ENCODE data around the gene ARHGAP31. TPM values are rescaled to one million over a fixed set of nuclear protein-coding genes. Genes with fewer than 3 reads are reported as not detected.

ARHGAP31 gene
- polyA plus RNA-seq, 1 donor from 2014 or later: not detected

DNA sequence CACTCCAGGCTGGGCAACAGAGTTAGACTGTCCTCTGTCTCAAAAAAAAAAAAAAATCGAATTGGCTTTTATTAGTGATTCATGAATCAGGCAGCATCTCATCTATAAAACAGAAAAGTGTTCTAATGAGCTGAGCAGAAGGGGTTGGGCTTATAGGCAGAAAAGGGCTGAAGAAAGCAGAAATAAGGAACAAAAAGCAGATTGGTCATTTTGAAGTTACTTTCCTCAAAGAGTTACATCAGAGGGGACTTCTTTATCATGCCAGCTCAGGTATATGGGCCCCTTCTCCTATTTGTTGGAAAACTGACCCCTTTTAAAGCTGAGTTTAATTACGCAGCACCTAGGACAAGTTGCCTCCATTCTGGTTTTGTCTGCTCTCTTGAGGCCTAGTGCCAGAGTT, 173.9 kb downstream of the ARHGAP31 start:
- Histone ChIP-seq H3K27me3 (ENCODE audit: insufficient read depth, low read depth, low read length) (no peaks in the 10 kb centered on the region), H4K20me1 (ENCODE audit: insufficient read depth) (no peaks in the 10 kb centered on the region), H3K9me3 (ENCODE audit: low read length) (no peaks in the 10 kb centered on the region), H3K27ac (ENCODE audit: low read length) (no peak overlapping the region), H3K36me3 (ENCODE audit: insufficient read depth, low read length) (no peaks in the 10 kb centered on the region), H3K9ac (ENCODE audit: low read length) (no peak overlapping the region), H3K4me3 (ENCODE audit: low read length) (peak overlapping the region; percentile 93), H3F3A (ENCODE audit: insufficient read depth, low read length, poor library complexity, severe bottlenecking) (no peaks in the 10 kb centered on the region), H3K9me2 (ENCODE audit: insufficient read depth, low read length) (no peaks in the 10 kb centered on the region), H2AFZ (ENCODE audit: low read depth, low read length) (peak overlapping the region; percentile 97), H3K4me2 (ENCODE audit: low read length) (peak overlapping the region; percentile 77), H3K79me2 (replicated peaks; ENCODE audit: insufficient read depth, low read length) (peaks cover 2% of the 10 kb centered on the region)
- TF ChIP-seq TAF1 (IDR thresholded peaks at IDR 0.05; ENCODE audit: low read depth) (no peak), EZH2 (IDR thresholded peaks at IDR 0.05; ENCODE audit: borderline replicate concordance, insufficient read depth, low read length, poor library complexity, severe bottlenecking) (no peak), MXI1 (conservative IDR thresholded peaks at IDR 0.05; ENCODE audit: poor library complexity, severe bottlenecking) (no peak), EP300 (conservative IDR thresholded peaks at IDR 0.05; ENCODE audit: poor library complexity, severe bottlenecking) (no peak), RAD21 (conservative IDR thresholded peaks at IDR 0.05) (no peak), SMC3 (conservative IDR thresholded peaks at IDR 0.05; ENCODE audit: poor library complexity) (no peak), POLR2AphosphoS5 (IDR thresholded peaks at IDR 0.05) (no peak)
- TF ChIP-seq, protein P1, sequence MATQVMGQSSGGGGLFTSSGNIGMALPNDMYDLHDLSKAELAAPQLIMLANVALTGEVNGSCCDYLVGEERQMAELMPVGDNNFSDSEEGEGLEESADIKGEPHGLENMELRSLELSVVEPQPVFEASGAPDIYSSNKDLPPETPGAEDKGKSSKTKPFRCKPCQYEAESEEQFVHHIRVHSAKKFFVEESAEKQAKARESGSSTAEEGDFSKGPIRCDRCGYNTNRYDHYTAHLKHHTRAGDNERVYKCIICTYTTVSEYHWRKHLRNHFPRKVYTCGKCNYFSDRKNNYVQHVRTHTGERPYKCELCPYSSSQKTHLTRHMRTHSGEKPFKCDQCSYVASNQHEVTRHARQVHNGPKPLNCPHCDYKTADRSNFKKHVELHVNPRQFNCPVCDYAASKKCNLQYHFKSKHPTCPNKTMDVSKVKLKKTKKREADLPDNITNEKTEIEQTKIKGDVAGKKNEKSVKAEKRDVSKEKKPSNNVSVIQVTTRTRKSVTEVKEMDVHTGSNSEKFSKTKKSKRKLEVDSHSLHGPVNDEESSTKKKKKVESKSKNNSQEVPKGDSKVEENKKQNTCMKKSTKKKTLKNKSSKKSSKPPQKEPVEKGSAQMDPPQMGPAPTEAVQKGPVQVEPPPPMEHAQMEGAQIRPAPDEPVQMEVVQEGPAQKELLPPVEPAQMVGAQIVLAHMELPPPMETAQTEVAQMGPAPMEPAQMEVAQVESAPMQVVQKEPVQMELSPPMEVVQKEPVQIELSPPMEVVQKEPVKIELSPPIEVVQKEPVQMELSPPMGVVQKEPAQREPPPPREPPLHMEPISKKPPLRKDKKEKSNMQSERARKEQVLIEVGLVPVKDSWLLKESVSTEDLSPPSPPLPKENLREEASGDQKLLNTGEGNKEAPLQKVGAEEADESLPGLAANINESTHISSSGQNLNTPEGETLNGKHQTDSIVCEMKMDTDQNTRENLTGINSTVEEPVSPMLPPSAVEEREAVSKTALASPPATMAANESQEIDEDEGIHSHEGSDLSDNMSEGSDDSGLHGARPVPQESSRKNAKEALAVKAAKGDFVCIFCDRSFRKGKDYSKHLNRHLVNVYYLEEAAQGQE (IDR thresholded peaks at IDR 0.05; ENCODE audit: borderline replicate concordance): no peak
- TF ChIP-seq, protein P2, sequence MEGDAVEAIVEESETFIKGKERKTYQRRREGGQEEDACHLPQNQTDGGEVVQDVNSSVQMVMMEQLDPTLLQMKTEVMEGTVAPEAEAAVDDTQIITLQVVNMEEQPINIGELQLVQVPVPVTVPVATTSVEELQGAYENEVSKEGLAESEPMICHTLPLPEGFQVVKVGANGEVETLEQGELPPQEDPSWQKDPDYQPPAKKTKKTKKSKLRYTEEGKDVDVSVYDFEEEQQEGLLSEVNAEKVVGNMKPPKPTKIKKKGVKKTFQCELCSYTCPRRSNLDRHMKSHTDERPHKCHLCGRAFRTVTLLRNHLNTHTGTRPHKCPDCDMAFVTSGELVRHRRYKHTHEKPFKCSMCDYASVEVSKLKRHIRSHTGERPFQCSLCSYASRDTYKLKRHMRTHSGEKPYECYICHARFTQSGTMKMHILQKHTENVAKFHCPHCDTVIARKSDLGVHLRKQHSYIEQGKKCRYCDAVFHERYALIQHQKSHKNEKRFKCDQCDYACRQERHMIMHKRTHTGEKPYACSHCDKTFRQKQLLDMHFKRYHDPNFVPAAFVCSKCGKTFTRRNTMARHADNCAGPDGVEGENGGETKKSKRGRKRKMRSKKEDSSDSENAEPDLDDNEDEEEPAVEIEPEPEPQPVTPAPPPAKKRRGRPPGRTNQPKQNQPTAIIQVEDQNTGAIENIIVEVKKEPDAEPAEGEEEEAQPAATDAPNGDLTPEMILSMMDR (IDR thresholded peaks at IDR 0.05; ENCODE audit: poor library complexity, severe bottlenecking): no peak

DNA sequence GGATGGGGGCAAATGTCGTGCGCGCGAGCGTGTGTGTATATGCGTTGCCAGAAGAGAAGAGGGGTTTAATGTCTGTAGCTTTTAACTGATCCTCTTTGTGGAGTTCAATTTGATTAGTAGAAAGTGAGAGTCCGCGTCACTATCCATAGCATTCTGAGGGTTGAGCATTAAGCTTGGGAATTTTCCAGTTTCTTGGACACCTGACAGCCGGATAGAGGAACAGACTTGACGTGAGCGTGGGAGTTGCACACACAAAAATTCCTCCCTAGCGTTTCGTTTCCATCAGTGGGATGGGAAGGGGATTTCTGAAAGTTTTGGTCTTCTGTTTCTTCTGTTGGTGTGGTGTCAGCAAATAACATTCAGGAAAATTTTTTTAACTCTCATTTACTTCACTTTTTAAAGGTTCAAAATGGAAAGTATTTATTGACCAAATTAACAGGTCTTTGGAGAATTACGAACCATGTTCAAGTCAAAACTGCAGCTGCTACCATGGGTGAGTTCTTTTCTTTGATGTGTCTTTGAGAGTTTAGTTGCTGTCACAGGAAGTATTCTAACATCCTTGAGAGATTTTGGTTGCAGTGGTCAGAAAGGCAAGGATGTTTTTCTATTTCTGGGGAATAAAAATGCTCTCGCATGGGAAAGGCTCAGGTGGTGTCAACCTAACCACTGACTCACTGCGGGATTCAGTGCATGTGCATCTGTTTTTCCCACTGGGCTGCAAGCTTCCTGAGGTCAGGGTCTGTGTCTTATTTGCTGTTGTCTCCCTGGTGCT, 175.4 kb downstream of the ARHGAP31 start:
- H2AFZ ChIP-seq (ENCODE audit: low read depth, low read length): peak overlapping the region; percentile 97

More for the DNA sequence above, 175.4 kb downstream of the ARHGAP31 start:
- Histone ChIP-seq H3K9me2 (ENCODE audit: insufficient read depth, low read length) (no peaks in the 10 kb centered on the region), H3K4me3 (ENCODE audit: low read length) (peak overlapping the region; percentile 93), H3K36me3 (ENCODE audit: insufficient read depth, low read length) (no peaks in the 10 kb centered on the region), H3F3A (ENCODE audit: insufficient read depth, low read length, poor library complexity, severe bottlenecking) (no peaks in the 10 kb centered on the region), H3K79me2 (replicated peaks; ENCODE audit: insufficient read depth, low read length) (no peaks in the 10 kb centered on the region), H3K9ac (ENCODE audit: low read length) (peak overlapping the region; percentile 85), H3K27ac (ENCODE audit: low read length) (peak overlapping the region; percentile 77), H3K27me3 (ENCODE audit: insufficient read depth, low read depth, low read length) (no peaks in the 10 kb centered on the region), H3K9me3 (ENCODE audit: low read length) (no peaks in the 10 kb centered on the region), H4K20me1 (ENCODE audit: insufficient read depth) (no peaks in the 10 kb centered on the region), H3K4me2 (ENCODE audit: low read length) (peak overlapping the region; percentile 76)
- TF ChIP-seq TAF1 (IDR thresholded peaks at IDR 0.05; ENCODE audit: low read depth): no peak
- no peak for TF ChIP-seq EP300 (conservative IDR thresholded peaks at IDR 0.05; ENCODE audit: poor library complexity, severe bottlenecking)
- TF ChIP-seq EZH2 (IDR thresholded peaks at IDR 0.05; ENCODE audit: borderline replicate concordance, insufficient read depth, low read length, poor library complexity, severe bottlenecking): no peak
- TF ChIP-seq, protein P1 (IDR thresholded peaks at IDR 0.05; ENCODE audit: borderline replicate concordance): no peak
- TF ChIP-seq RAD21 (conservative IDR thresholded peaks at IDR 0.05): no peak
- TF ChIP-seq POLR2AphosphoS5 (IDR thresholded peaks at IDR 0.05): no peak

All from neural cell (in vitro differentiated cells).